HG03457 (cell line): Measurements from ENCODE around the gene IL17D.
"Not testable (repeated sequence)": the region's sequence is repeated elsewhere in the genome, so short reads cannot be mapped to it uniquely, and the experiment has no call there.

Experiments used
- ATAC-seq: cut with Tn5 transposase; IDR thresholded peaks from one replicate; pipeline ENCODE4 v1.9.1; 2021; ENCODE audit warnings: moderate number of reproducible peaks; ENCODE audit not compliant: unreplicated experiment

IL17D gene

GRCh38 chr13:20702915-20703779, at the start of gene IL17D:
TSS of gene IL17D (plus strand) at chr13:20703699. CDS start at chr13:20704002, 303 bp downstream.
- ATAC-seq = peak; percentile 29

- ATAC-seq = no peak
Measured at GRCh38 chr13:20654156-20654555, 49.3 kb upstream of the IL17D start.

- no peak for ATAC-seq
Measured at GRCh38 chr13:20658451-20659040, 45.0 kb upstream of the IL17D start.

- no peak for ATAC-seq
Measured at GRCh38 chr13:20664351-20664750, 39.1 kb upstream of the IL17D start.

DNA sequence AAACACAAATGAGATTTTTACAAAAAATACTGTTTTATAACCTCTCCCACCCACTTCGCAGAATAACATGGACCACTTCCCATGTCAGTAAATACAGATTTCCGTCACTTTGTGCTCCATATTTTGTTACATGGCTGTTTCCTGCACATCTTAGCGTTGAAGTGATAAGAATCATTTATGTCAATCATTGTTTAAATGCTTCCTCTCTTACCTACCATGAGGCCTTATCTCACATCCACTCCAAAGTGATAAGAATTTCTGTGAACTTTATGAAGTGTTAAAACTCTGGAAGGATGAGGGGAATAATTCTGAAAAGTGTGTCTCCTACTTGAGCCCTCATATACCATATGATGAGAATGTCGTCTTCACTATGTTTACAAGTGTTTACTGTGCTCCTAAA, 36.6 kb upstream of the IL17D start:
- ATAC-seq = no peak

- ATAC-seq = no peak
Measured at GRCh38 chr13:20667857-20668437, 35.6 kb upstream of the IL17D start.

GRCh38 chr13:20669162-20669561, 34.3 kb upstream of the IL17D start:
- ATAC-seq = no peak

GRCh38 chr13:20671789-20672188, 31.7 kb upstream of the IL17D start:
- no peak for ATAC-seq

- no peak for ATAC-seq
Measured at GRCh38 chr13:20672772-20673171, 30.7 kb upstream of the IL17D start.

GRCh38 chr13:20673715-20674114, 29.8 kb upstream of the IL17D start:
- no peak for ATAC-seq

- ATAC-seq = no peak
Measured at GRCh38 chr13:20676213-20676612, 27.3 kb upstream of the IL17D start.

- ATAC-seq = not testable (repeated sequence)
Measured at GRCh38 chr13:20678606-20679005, 24.9 kb upstream of the IL17D start.

GRCh38 chr13:20679879-20680278, 23.6 kb upstream of the IL17D start:
- ATAC-seq = no peak

- no peak for ATAC-seq
Measured at GRCh38 chr13:20680416-20681080, 23.0 kb upstream of the IL17D start.

- not testable (repeated sequence) for ATAC-seq
Measured at GRCh38 chr13:20681481-20681880, 22.0 kb upstream of the IL17D start.

- ATAC-seq = no peak
Measured at GRCh38 chr13:20682061-20682460, 21.4 kb upstream of the IL17D start.

DNA sequence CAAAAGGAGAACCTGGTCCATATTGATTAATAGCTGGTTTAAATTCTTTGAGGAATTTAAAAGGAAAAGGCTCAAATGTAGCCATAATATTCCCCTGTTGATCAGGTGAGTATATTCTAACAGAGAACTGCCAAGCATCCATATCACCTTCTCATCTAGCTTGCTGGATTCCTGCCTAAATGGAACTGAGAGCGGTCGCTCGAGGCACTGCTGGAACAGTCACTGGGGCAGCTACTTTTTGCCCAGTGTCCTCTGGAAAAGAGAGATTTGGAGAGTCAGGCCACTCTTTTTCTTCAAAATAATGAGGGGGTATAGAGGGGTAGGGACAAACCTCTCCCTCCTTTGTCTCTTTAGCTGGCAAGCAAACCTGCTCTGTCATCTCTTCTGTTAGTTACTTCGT, 19.5 kb upstream of the IL17D start:
- ATAC-seq = no peak

DNA sequence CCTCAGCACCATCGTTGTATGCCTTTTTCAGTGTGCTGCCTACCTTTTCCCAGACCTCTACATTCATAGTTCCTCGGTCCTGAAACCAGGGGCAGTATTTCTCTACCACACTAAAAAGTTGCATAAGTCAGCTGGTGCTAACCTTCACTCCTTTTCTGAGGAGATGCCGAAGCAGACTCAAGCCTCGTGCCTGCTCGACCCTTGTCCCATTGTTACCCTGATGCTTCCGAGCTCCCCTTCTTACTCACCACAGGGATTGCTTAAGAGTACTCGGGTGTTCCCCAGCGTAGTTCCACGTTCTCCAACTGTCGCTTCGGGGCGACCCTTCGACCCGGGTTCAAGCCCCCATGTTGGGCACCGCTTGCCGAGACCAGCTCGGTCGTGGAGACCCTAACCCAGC, 19.0 kb upstream of the IL17D start:
- no peak for ATAC-seq

GRCh38 chr13:20685092-20685491, 18.4 kb upstream of the IL17D start:
- ATAC-seq = no peak

DNA sequence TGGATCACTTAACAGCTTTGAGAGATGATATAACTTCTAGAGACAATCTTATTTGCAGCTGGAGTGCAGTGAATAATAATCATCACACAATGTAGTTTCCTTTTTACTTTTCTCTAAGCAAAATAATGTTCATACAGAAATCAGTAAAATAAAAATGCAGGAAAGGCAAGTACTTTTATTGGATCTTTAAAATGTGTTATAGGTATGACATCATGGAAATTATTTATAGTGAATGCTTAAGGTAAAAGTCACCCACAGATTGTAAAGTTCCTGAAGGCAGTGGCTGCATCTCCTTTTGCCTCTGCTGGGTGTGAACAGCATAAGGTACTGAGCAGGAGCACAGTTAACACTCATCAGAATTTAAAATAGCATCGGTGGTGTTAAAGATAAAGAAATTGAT, 17.3 kb upstream of the IL17D start:
- ATAC-seq = no peak

- ATAC-seq = no peak
Measured at GRCh38 chr13:20686863-20687579, 16.5 kb upstream of the IL17D start.
